Measurements from ENCODE around the gene MSH5.

The MSH5 gene

DNA sequence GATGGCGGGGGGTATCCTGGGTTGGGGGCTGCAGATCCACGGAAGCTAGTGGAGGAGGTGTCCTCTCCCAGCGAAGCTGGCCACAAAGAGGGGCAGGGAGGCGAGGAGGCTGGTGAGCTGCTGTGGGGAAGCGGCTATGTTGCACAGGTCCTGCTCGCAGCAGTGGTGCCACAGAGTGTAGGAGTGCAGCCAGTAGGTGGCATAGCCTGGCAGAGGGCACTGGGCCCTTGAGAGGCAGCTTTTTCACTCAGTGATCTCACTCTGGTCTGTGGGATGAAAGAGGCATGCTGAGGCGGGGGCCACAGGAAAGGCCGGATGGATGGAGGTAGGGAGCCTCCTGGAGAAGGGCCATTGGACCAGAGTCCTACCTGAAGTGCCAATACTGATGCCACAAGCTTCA, 27.5 kb upstream of the MSH5 start:
- TF ChIP-seq, protein P1, sequence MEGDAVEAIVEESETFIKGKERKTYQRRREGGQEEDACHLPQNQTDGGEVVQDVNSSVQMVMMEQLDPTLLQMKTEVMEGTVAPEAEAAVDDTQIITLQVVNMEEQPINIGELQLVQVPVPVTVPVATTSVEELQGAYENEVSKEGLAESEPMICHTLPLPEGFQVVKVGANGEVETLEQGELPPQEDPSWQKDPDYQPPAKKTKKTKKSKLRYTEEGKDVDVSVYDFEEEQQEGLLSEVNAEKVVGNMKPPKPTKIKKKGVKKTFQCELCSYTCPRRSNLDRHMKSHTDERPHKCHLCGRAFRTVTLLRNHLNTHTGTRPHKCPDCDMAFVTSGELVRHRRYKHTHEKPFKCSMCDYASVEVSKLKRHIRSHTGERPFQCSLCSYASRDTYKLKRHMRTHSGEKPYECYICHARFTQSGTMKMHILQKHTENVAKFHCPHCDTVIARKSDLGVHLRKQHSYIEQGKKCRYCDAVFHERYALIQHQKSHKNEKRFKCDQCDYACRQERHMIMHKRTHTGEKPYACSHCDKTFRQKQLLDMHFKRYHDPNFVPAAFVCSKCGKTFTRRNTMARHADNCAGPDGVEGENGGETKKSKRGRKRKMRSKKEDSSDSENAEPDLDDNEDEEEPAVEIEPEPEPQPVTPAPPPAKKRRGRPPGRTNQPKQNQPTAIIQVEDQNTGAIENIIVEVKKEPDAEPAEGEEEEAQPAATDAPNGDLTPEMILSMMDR (IDR thresholded peaks at IDR 0.05; ENCODE audit: low read depth, low read length, missing control alignments), result peak; percentile 16
- DNase-seq (ENCODE audit: low read depth), result no peak
- H3K4me3 ChIP-seq (ENCODE audit: low read depth, low read length), result no peak overlapping the region

DNA sequence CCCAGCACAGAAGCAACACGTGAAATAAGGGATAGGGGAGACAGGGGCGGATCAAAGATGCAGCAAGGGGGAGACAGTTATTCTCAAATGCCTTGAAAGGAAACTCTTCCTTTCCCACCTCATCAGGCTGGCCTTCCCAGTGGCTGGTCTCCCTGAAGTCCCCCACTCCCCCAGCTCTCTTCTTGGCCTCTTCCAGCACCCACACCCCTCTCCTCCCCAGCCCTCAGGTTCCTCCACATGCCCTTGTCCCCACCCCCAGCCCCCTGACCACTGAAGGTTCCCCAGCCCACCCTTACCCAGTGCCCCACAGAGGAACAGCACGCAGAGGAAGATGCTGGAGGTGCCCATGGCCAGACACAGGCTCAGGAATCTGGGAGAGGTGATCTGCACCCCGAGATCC, 26.3 kb upstream of the MSH5 start:
- H3K4me3 ChIP-seq (ENCODE audit: low read depth, low read length), result no peak overlapping the region
- TF ChIP-seq, protein P1 (IDR thresholded peaks at IDR 0.05; ENCODE audit: low read depth, low read length, missing control alignments), result no peak
- DNase-seq (ENCODE audit: low read depth), result no peak

DNA sequence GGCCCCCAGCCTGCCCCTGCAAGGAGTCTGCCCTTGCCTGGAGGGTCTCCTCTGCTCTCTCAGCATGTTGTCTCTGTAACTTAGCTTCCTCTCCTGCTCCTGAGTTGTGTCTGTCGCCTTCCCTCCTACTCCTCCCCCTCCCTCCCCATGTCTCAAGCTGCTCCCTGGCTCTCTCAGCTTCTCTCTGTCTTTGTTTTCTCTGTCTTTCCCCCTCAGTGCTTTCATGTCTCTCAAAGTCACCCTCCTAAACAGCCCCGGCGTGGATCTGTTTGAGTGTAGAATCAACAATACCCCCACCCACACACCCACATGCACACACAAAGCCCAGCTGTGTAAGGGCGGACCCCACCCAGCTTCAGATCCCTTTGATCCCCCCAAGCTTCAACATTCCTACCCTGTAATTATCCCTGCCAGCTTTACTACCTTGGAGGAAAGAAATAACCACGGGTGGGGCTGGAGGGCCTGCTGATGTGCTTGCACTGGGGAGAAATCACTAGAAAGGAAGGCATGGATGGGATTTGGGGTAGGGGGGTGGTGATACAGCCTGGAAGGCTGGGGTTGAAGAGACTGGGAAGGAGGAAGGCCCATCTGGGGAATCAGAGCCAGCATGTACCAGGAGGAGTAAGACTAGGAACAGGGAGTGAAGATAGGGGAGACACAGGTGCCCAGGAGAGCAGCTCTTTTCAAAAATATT, 25.7 kb upstream of the MSH5 start:
- TF ChIP-seq, protein P1 (IDR thresholded peaks at IDR 0.05; ENCODE audit: low read depth, low read length, missing control alignments), result no peak
- DNase-seq (ENCODE audit: low read depth), result no peak
- H3K4me3 ChIP-seq (ENCODE audit: low read depth, low read length), result no peak overlapping the region

DNA sequence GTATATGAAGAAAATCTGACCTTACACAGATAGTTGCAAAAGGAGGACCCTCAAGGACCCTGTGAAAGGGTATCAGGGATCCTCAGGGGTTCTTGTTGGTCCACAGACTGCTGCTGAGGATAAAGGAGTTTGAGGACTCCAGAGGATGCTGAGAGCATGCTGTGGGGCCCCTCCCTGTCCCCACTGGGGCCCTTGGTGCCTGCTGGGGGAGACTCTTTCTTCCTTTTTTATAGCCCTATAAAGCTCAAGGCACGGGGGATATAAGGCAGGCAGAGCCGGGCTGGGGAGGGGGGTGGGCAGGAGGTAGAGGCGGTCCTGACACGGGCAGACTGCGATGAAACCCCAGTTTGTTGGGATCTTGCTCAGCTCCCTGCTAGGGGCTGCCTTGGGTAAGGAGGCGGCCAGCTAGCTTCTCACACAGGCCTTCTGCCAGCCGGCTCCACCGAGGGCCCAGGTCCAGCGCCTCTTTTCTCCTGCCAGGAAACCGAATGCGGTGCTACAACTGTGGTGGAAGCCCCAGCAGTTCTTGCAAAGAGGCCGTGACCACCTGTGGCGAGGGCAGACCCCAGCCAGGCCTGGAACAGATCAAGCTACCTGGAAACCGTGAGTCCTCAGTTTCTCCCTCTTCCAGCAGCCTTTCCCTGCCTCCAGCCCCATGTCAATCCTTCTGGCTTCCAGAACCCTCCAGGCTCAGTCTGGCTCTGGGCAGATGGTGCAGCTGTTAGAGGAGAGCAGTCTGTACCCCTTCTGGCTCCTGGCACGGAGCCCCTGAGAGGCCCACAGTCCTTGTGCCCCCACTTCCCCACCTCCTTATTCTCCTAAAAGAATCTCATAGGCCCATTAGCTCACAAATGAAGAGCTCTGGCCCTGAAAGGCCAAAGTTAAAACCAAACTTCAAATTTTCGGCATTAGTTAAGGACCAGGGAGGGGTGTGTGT, 24.5 kb upstream of the MSH5 start, which contains the start of gene LY6G6D:
Gene LY6G6D, plus strand, starts transcription at position 327 of the 937 bp plus-strand sequence. Its CDS starts 8 bp downstream, at position 335.
- no peak within 1 kb of the TSS for H3K4me3 ChIP-seq (ENCODE audit: low read depth, low read length)
- TF ChIP-seq, protein P1 (IDR thresholded peaks at IDR 0.05; ENCODE audit: low read depth, low read length, missing control alignments), result no peak
- no peak for DNase-seq (ENCODE audit: low read depth)

DNA sequence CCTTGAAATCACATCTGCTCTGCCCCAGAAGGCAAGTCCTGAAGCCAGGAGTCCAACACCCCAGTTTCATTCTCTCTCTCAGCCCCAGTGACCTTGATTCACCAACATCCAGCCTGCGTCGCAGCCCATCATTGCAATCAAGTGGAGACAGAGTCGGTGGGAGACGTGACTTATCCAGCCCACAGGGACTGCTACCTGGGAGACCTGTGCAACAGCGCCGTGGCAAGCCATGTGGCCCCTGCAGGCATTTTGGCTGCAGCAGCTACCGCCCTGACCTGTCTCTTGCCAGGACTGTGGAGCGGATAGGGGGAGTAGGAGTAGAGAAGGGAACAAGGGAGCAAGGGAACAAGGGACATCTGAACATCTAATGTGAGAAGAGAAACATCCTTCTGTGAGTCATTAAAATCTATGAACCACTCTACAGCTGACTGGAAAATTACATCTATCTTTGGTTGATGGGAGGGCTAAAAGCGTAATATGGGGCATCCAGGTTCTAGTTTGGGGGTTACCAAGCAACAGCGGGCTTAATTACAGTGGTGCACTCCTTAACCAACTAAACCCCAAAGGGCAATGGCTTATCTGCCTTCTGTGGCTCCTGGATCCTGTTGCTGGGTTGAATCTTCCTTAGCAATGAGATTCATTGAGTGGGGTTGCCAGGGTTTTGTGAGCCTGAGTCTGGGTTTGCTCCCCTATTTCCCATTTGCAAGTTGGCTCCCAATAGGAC, 22.1 kb upstream of the MSH5 start:
- TF ChIP-seq, protein P1 (IDR thresholded peaks at IDR 0.05; ENCODE audit: low read depth, low read length, missing control alignments), result no peak
- no peak for DNase-seq (ENCODE audit: low read depth)
- no peak overlapping the region for H3K4me3 ChIP-seq (ENCODE audit: low read depth, low read length)

DNA sequence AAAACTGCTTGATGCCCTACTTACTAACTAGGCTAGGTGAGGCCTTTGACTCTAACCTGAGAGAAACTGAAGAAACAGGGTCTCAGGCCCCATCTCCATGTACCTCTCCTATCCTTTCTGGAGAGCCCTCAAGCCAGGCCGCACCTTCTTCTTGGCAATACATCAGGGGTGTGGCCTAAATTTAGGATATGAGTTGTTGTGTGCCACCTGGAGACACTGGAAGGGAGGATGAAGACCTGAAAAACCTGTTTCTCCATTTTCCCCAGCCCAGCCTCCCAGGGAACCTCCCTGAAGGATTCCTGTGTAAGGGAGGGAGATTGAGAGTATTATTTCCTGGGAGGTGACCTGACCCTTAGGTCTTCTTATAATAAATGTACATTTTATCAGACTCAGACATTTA, 21.5 kb upstream of the MSH5 start:
- no peak for DNase-seq (ENCODE audit: low read depth)
- no peak overlapping the region for H3K4me3 ChIP-seq (ENCODE audit: low read depth, low read length)
- TF ChIP-seq, protein P1 (IDR thresholded peaks at IDR 0.05; ENCODE audit: low read depth, low read length, missing control alignments), result no peak
